Measurements from ENCODE around the gene C16orf92. TPM values are rescaled to one million over a fixed set of nuclear protein-coding genes. Genes with fewer than 3 reads are reported as not detected.
A peak's percentile ranks its signal among the peaks of the same experiment; 100 is the strongest.

Gene C16orf92
- total RNA-seq, 1 experiment from 2014 or later = not detected

DNA sequence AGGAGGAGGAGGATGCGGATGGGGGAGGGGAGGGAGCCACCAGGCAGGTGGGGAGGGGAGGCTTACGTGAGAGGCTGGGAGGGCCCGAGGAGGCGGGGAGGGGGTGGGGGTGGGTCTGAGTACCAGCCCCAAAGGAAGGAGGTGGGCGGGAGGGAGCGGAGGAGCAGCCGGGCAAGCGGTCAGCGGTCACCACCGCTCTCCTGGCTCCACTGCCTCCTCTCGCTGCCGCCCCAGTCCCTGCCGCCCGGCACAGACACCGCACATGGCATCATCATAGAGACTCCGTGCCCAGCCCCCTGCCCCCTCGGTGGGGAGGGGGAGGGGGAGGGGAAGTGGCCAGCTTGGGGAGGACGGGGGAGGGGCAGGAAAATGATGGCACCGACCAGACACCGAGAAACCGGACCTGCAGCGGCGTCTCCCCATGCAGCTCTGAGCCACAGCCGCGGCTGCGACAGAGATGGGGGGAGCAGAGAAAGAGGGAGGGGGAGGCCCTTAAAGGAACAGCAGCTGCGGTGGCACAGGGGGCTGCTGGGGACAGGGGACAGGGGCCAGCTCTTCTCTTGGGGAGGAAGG, 7.9 kb downstream of the C16orf92 start, which contains the start of gene TLCD3B:
TLCD3B (minus strand) TSS at position 431 of the 573 bp plus-strand sequence. CDS start 744 bp downstream, outside the sequence.
- in situ Hi-C loops (cut with HindIII; ENCODE audit: low pct_unique_long_range_greater_than_20kb, low sequenced_read_pairs) = no loop called here
- ChIA-PET CTCF (interaction anchor here (0.5 to 1.3 kb wide), 7 partner anchors 22 to 473 kb away, joined by 3 to 13 read pairs (median 6); no protein-coding TSS in a partner anchor), POLR2A (no interaction called here)
- Histone ChIP-seq H3K9me3 (ENCODE audit: control insufficient read depth, insufficient read depth, low read depth, low read length) (no peaks in the 10 kb centered on the region), H3K27me3 (ENCODE audit: control insufficient read depth, insufficient read depth, low read length) (no peaks in the 10 kb centered on the region), H3K4me3 (ENCODE audit: low read depth in 2 of 2, low read length in 2 of 2) (peak within 1 kb of the TSS; percentile 25 to 34; a peak in 3 of 4 replicates), H3K36me3 (ENCODE audit: control insufficient read depth, insufficient read depth, low read length) (no peaks in the 10 kb centered on the region), H3K27ac (ENCODE audit: low read length) (no peak within 1 kb of the TSS), H3K4me1 (ENCODE audit: control insufficient read depth, insufficient read depth, low read length) (peaks cover 9% of the 10 kb centered on the region)
- peak; percentile 44 for ATAC-seq
- DNase-seq (ENCODE audit: low read depth, low spot score) = no peak
- BruUV-seq (replicated peaks) = no TSS peak
- no peak for TF ChIP-seq POLR2AphosphoS5 (IDR thresholded peaks at IDR 0.05; ENCODE audit: low read depth, low read length)
- TF ChIP-seq, protein P1, sequence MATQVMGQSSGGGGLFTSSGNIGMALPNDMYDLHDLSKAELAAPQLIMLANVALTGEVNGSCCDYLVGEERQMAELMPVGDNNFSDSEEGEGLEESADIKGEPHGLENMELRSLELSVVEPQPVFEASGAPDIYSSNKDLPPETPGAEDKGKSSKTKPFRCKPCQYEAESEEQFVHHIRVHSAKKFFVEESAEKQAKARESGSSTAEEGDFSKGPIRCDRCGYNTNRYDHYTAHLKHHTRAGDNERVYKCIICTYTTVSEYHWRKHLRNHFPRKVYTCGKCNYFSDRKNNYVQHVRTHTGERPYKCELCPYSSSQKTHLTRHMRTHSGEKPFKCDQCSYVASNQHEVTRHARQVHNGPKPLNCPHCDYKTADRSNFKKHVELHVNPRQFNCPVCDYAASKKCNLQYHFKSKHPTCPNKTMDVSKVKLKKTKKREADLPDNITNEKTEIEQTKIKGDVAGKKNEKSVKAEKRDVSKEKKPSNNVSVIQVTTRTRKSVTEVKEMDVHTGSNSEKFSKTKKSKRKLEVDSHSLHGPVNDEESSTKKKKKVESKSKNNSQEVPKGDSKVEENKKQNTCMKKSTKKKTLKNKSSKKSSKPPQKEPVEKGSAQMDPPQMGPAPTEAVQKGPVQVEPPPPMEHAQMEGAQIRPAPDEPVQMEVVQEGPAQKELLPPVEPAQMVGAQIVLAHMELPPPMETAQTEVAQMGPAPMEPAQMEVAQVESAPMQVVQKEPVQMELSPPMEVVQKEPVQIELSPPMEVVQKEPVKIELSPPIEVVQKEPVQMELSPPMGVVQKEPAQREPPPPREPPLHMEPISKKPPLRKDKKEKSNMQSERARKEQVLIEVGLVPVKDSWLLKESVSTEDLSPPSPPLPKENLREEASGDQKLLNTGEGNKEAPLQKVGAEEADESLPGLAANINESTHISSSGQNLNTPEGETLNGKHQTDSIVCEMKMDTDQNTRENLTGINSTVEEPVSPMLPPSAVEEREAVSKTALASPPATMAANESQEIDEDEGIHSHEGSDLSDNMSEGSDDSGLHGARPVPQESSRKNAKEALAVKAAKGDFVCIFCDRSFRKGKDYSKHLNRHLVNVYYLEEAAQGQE (IDR thresholded peaks at IDR 0.05; ENCODE audit: insufficient read depth in 1 of 2, low read depth in 2 of 2, low read length in 1 of 2) = no peak
- TF ChIP-seq, protein P2, sequence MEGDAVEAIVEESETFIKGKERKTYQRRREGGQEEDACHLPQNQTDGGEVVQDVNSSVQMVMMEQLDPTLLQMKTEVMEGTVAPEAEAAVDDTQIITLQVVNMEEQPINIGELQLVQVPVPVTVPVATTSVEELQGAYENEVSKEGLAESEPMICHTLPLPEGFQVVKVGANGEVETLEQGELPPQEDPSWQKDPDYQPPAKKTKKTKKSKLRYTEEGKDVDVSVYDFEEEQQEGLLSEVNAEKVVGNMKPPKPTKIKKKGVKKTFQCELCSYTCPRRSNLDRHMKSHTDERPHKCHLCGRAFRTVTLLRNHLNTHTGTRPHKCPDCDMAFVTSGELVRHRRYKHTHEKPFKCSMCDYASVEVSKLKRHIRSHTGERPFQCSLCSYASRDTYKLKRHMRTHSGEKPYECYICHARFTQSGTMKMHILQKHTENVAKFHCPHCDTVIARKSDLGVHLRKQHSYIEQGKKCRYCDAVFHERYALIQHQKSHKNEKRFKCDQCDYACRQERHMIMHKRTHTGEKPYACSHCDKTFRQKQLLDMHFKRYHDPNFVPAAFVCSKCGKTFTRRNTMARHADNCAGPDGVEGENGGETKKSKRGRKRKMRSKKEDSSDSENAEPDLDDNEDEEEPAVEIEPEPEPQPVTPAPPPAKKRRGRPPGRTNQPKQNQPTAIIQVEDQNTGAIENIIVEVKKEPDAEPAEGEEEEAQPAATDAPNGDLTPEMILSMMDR (IDR thresholded peaks at IDR 0.05) = no peak
- intact Hi-C loops (cut with micrococcal nuclease; ENCODE audit: unreplicated experiment) = no loop called here

DNA sequence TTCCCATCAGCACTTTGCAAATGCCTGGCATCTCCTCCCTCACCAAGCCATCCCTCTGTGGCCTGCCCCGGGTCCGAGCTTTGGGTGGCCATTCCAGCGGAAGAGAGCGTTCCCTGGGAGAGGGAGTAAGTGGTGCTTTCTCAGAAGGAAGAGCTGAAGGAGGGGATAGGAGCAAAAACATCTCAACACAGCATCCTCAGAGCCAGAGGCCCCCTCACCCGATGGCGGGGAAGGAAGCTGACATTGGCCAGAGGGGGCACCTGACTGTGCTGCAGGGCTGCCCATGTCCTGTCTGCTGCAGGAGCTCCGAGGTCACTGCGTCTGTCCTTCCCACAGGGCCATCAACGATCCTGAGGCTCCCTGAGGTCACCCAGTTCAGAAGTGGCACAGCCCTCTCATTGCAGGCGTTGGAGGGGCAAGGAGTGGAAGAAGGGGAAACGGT, 8.5 kb downstream of the C16orf92 start:
- Histone ChIP-seq H3K36me3 (ENCODE audit: control insufficient read depth, insufficient read depth, low read length) (no peaks in the 10 kb centered on the region), H3K27me3 (ENCODE audit: control insufficient read depth, insufficient read depth, low read length) (no peaks in the 10 kb centered on the region), H3K9me3 (ENCODE audit: control insufficient read depth, insufficient read depth, low read depth, low read length) (no peaks in the 10 kb centered on the region), H3K4me1 (ENCODE audit: control insufficient read depth, insufficient read depth, low read length) (peaks cover 9% of the 10 kb centered on the region), H3K4me3 (ENCODE audit: low read depth in 2 of 2, low read length in 2 of 2) (peak overlapping the region; percentile 25 to 34; a peak in 3 of 4 replicates), H3K27ac (ENCODE audit: low read length) (no peak overlapping the region)
- in situ Hi-C loops (cut with HindIII; ENCODE audit: low pct_unique_long_range_greater_than_20kb, low sequenced_read_pairs) (no loop called here), intact Hi-C loops (cut with micrococcal nuclease; ENCODE audit: unreplicated experiment) (no loop called here)
- peak; percentile 36; the same call in 1 of the 2 replicates for ATAC-seq
- TF ChIP-seq, protein P1 (IDR thresholded peaks at IDR 0.05; ENCODE audit: insufficient read depth in 1 of 2, low read depth in 2 of 2, low read length in 1 of 2) = no peak
- TF ChIP-seq POLR2AphosphoS5 (IDR thresholded peaks at IDR 0.05; ENCODE audit: low read depth, low read length) (no peak), SIN3A (IDR thresholded peaks at IDR 0.05; ENCODE audit: borderline replicate concordance, insufficient read depth, low read depth, low read length) (no peak), TCF7L2 (IDR thresholded peaks at IDR 0.05; ENCODE audit: low read depth, low read length) (no peak)
- TF ChIP-seq, protein P2 (IDR thresholded peaks at IDR 0.05) = no peak
- no TSS peak for BruUV-seq (replicated peaks)
- ChIA-PET CTCF (interaction anchor here (0.5 to 1.3 kb wide), 8 partner anchors 12 to 474 kb away, joined by 3 to 9 read pairs (median 4); no protein-coding TSS in a partner anchor), POLR2A (no interaction called here)
- no peak for DNase-seq (ENCODE audit: low read depth, low spot score)
